NCI-H460 (cell line): ENCODE results near the gene KIF3B. TPM values are rescaled to one million over a fixed set of nuclear protein-coding genes. Genes with fewer than 3 reads are reported as not detected.
"Not testable (repeated sequence)": the region's sequence is repeated elsewhere in the genome, so short reads cannot be mapped to it uniquely, and the experiment has no call there.

Experiments used
- DNase-seq: peaks from one replicate; pipeline ENCODE4 v3.0.0-alpha.2; 2016; ENCODE audit warnings: low read depth; ENCODE audit errors: extremely low read depth
- total RNA-seq: library from RNA; depleted of rRNA; stranded (reverse); fragments of >200 nt; shearing (Covaris generic); gene quantifications from 2 replicates; pipeline ENCODE4 v1.2.3, GENCODE V29; 2014; rRNA removed

KIF3B gene
- total RNA-seq, 1 experiment from 2014 or later: 25.4 TPM

DNA sequence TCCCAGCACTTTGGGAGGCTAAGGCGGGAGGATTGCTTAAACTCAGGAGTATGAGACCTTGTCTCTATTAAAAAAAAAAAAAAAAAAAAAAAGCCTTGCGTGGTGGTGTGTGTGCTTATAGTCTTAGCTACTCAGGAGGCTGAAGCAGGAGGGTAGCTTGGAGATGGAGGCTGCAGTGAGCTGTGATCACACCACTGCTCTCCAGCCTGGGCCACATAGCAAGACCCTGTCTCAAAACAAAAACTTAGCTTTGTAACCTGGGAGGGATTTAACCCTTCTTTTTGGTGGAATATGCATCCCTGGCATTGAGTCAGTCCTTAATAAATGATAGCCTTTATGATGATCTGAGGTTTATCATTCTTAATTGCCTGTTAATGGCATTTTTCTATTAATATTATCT is 93.4 kb downstream of the KIF3B start:
- DNase-seq: no peak

DNA sequence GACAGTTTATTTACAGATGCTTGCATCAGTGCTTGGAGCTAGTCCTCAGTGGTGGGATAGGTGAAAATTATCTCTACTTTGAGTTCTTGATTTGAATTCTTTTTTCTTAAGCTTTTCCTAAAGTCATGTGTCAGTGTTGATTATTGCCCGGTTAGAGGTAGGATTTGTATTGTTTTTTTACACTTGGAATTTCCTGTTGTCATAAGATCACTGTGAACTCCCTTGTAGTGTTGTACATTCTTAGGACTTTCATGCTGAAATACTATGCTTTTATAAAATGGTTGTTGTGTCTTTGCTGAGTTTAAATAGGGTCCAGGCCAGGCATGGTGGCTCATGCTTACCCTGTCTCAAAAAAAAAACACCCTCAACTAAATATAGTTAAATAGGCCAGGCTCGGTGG is 101.0 kb downstream of the KIF3B start:
- no peak for DNase-seq

DNA sequence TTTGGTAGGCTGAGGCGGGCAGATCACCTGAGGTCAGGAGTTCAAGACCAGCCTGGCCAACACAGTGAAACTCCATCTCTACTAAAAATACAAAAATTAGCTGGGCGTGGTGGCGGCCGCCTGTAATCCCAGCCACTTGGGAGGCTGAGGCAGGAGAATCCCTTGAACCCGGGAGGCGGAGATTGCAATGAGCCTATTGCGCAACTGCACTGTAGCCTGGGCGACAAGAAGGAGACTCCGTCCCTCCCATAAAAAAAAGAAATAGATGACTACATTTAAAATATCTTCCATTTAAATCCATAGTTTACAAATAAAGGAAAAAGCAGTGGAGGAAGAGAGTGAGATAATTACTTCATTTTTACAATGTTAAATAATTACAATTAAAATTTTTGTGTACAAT is 102.6 kb downstream of the KIF3B start:
- DNase-seq: not testable (repeated sequence)

DNA sequence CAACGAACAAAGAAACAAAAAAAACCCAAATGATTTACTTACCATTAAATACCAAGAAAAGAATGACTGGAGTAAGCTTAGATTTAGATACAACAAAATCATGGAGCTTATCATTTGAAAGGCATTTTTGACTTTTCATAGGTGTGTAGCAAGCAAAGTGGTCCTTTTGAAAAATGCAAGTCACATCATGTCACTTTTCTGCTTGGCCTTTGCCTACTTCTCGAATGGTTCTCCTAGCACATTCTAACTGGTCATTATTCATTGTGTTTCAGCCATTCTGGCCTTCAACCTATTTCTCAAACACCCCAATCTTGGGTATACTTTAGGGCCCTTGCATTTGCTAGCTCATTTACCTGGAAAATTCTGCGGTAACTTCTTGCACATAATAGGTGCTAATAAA is 103.3 kb downstream of the KIF3B start:
- DNase-seq: no peak

DNA sequence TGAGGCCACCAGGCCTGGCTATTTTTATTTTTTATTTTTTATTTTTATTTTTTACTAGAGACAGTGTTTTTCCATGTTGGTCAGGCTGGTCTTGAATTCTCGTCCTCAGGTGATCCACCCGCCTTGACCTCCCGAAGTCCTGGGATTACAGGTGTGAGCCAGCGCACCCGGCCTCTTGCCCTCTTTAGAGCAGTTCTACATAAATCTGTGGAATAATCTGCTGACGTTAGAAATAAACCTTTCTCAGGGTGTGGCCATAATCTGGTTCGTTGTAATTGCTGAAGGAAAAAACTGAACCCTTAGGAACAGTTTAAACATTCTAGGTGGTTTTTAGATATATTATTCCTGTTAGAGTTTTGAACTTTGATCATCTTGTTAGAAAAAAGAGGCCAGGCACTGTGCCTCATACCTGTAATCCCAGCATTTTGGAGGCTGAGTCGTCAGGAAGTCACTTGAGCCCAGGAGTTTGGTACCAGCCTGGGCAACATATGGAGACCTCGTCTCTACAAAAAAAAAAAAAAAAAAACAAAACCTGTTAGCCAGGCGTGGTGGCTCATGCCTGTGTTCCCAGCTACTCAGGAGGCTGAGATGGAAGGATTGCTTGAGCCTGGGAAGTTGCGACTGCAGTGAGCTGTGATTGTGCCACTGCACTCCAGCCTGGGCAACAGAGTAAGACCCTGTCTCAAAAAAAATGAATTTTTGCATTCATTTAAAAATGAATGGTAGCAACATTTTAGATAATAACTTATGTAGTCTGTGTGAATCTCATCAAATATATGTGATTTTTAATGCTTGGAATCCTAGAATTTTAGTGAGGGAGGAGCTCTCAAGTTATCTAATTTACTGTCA is 104.9 kb downstream of the KIF3B start:
- DNase-seq: no peak

DNA sequence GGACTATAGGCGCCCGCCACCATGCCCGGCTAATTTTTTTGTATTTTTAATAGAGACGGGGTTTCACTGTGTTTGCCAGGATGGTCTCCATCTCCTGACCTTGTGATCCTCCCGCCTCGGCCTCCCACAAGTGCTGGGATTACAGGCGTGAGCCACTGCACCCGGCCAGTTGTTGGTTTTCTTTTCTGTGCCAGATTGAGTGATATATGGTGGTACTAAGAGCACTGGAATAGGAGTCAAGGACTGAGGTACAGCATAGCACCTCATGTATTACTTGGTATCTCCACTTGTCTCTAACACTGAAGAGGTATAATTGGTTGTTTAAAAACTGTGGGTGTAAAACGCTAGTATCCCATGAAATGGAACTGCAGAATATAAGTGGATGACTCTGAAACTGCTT is 106.0 kb downstream of the KIF3B start:
- not testable (repeated sequence) for DNase-seq

Other genes starting within 250 kb of the KIF3B start
- not detected in 2 replicates for gene HCK, start 225.4 kb upstream of the KIF3B start, total RNA-seq
- 42.9 and 44.1 TPM in 2 replicates for gene TM9SF4, start 167.9 kb upstream of the KIF3B start, total RNA-seq
- gene PLAGL2, start 69.9 kb upstream of the KIF3B start, total RNA-seq: 5.9 and 6.5 TPM in 2 replicates
- gene POFUT1, start 69.8 kb upstream of the KIF3B start, total RNA-seq: 46.7 and 50.8 TPM in 2 replicates
- 29.8 and 35.4 TPM in 2 replicates for gene ASXL1, start 80.7 kb downstream of the KIF3B start, total RNA-seq